Panc1 (cell line): ENCODE results near the gene NANOGP8. TPM values are rescaled to one million over a fixed set of nuclear protein-coding genes. Genes with fewer than 3 reads are reported as not detected.

Experiments used
- ATAC-seq: fragments of 200-7000 bp; cut with Tn5 transposase; 2 replicates; pipeline ENCODE4 v1.9.1; 2020; ENCODE audit warnings: mild to moderate bottlenecking, moderate library complexity
- BruUV-seq: library from RNA; stranded (reverse); fragments of 400-500 nt; replicated peaks from 2 replicates; lab custom pipeline; 2021; lab: Mats Ljungman, UMichigan
- CTCF ChIA-PET: fragments of 300-600 bp; sonication (Branson Sonifier 250); formaldehyde crosslinking; loops from one replicate; lab custom pipeline; 2022; ENCODE audit warnings: antibody characterized with exemption; lab: Charles Lee
- POLR2A ChIA-PET: fragments of 300-600 bp; sonication (Branson Sonifier 250); formaldehyde crosslinking; loops from one replicate; lab custom pipeline; 2022; ENCODE audit warnings: antibody characterized with exemption; lab: Charles Lee
- DNase-seq: peaks from one replicate; pipeline ENCODE4 v3.0.0-alpha.2; 2010; ENCODE audit warnings: low read depth, low spot score
- H3K27ac ChIP-seq: 2 replicates; pipeline ENCODE4 v1.5.1; 2011; ENCODE audit warnings: mild to moderate bottlenecking, low read length, inconsistent platforms
- H3K27me3 ChIP-seq: fragments of 200-500 bp; sonication (Bioruptor generic); 2 replicates; pipeline ENCODE4 v1.6.0; 2014; ENCODE audit warnings: low read length, inconsistent platforms; ENCODE audit not compliant: control insufficient read depth, insufficient read depth
- H3K36me3 ChIP-seq: fragments of 200-500 bp; sonication (Bioruptor generic); 2 replicates; pipeline ENCODE4 v1.5.1; 2014; ENCODE audit warnings: inconsistent platforms, mild to moderate bottlenecking, low read length, moderate library complexity; ENCODE audit not compliant: control insufficient read depth, insufficient read depth
- H3K4me1 ChIP-seq: 2 replicates; pipeline ENCODE4 v1.5.1; 2011; ENCODE audit warnings: inconsistent platforms, mild to moderate bottlenecking, low read length, moderate library complexity; ENCODE audit not compliant: control insufficient read depth, insufficient read depth
- H3K4me3 ChIP-seq, 2 experiments: 2 replicates each; pipeline ENCODE4 v1.5.1; 2011 to 2012; ENCODE audit warnings: low read depth in 2 of 2, low read length in 2 of 2, mild to moderate bottlenecking in 2 of 2, inconsistent platforms in 1 of 2, moderate library complexity in 1 of 2
- H3K9me3 ChIP-seq: fragments of 200-500 bp; sonication (Bioruptor generic); 2 replicates; pipeline ENCODE4 v1.5.1; 2014; ENCODE audit warnings: low read depth, mild to moderate bottlenecking, inconsistent platforms, low read length, moderate library complexity; ENCODE audit not compliant: control insufficient read depth, insufficient read depth
- POLR2AphosphoS5 ChIP-seq: IDR thresholded peaks from 2 replicates; pipeline ENCODE4 v1.6.1; 2012; ENCODE audit warnings: mild to moderate bottlenecking, low read depth, low read length, moderate library complexity
- REST ChIP-seq, 2 experiments: IDR thresholded peaks; 2 replicates each; pipeline ENCODE4 v1.6.1; 2011 to 2012; ENCODE audit warnings: low read depth in 2 of 2, control low read depth in 1 of 2, low read length in 1 of 2, mild to moderate bottlenecking in 1 of 2, moderate library complexity in 1 of 2; ENCODE audit not compliant: insufficient read depth in 1 of 2
- SIN3A ChIP-seq: IDR thresholded peaks from 2 replicates; pipeline ENCODE4 v1.6.1; 2012; ENCODE audit warnings: low read depth, mild to moderate bottlenecking, low read length, moderate library complexity, borderline replicate concordance; ENCODE audit not compliant: insufficient read depth
- TCF7L2 ChIP-seq: IDR thresholded peaks from 2 replicates; pipeline ENCODE4 v1.6.1; 2011; ENCODE audit warnings: mild to moderate bottlenecking, low read depth, low read length, inconsistent platforms
- in situ Hi-C: cut with HindIII; loops from 2 replicates; pipeline ENCODE4 v1.10.0; 2016; ENCODE audit warnings: low sequenced_read_pairs, low pct_unique_long_range_greater_than_20kb
- intact Hi-C: fragments of 100-400 bp; cut with micrococcal nuclease; formaldehyde crosslinking; loops from one replicate; pipeline ENCODE4 v1.10.0; 2022; ENCODE audit not compliant: unreplicated experiment
- total RNA-seq: library from RNA; stranded (reverse); gene quantifications from one replicate; pipeline ENCODE4 v1.2.1, GENCODE V29; 2021; ENCODE audit not compliant: unreplicated experiment
- TF ChIP-seq, protein P1 (sequence below): fragments of 450-650 bp; IDR thresholded peaks from 2 replicates; pipeline ENCODE4 v1.5.1; 2017; ENCODE audit warnings: mild to moderate bottlenecking

Gene NANOGP8
- total RNA-seq, 1 experiment from 2014 or later, result not detected

DNA sequence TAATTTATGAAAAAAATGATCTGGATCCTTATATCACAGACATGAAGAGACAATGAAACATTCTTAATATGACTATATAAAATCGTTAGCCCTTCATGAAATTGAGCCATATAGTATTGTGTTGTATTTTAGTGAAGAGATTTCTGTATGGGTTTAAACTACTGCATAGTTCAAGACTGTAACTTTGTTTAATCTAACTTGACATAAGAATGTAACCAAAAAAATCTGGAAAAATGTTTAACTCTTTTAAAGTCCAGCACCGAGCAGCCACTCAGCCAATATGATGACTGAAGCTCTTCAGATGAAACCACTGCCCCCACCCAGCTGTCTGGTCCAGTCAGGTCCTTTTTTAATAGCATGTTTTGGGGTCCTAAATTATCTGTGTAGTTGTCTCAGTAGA is 4.9 kb downstream of the NANOGP8 start:
- H3K27ac ChIP-seq, result no peak overlapping the region
- DNase-seq, result no peak
- no peaks in the 10 kb centered on the region for H3K36me3 ChIP-seq
- ChIA-PET CTCF (interaction anchor here (1.0 kb wide), 1 partner anchor 365 kb away, joined by 3 read pairs; no protein-coding TSS in a partner anchor), POLR2A (interaction anchor here (0.6 kb wide), 1 partner anchor 96 kb away, joined by 5 read pairs; no protein-coding TSS in a partner anchor)
- H3K27me3 ChIP-seq, result no peaks in the 10 kb centered on the region
- no peak for TF ChIP-seq POLR2AphosphoS5
- TF ChIP-seq, protein P1, sequence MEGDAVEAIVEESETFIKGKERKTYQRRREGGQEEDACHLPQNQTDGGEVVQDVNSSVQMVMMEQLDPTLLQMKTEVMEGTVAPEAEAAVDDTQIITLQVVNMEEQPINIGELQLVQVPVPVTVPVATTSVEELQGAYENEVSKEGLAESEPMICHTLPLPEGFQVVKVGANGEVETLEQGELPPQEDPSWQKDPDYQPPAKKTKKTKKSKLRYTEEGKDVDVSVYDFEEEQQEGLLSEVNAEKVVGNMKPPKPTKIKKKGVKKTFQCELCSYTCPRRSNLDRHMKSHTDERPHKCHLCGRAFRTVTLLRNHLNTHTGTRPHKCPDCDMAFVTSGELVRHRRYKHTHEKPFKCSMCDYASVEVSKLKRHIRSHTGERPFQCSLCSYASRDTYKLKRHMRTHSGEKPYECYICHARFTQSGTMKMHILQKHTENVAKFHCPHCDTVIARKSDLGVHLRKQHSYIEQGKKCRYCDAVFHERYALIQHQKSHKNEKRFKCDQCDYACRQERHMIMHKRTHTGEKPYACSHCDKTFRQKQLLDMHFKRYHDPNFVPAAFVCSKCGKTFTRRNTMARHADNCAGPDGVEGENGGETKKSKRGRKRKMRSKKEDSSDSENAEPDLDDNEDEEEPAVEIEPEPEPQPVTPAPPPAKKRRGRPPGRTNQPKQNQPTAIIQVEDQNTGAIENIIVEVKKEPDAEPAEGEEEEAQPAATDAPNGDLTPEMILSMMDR, result no peak
- TF ChIP-seq TCF7L2, result no peak
- TF ChIP-seq SIN3A, result no peak
- no peak for TF ChIP-seq REST (IDR thresholded peaks at IDR 0.05; ENCODE audit: insufficient read depth in 1 of 2, low read depth in 2 of 2, low read length in 1 of 2)
- intact Hi-C loops, result no loop called here
- no peaks in the 10 kb centered on the region for H3K9me3 ChIP-seq
- in situ Hi-C loops, result no loop called here
- no TSS peak for BruUV-seq
- H3K4me1 ChIP-seq, result no peaks in the 10 kb centered on the region
- ATAC-seq, result no peak
- no peak overlapping the region for H3K4me3 ChIP-seq

- ATAC-seq, result peak; percentile 77
- no peaks in the 10 kb centered on the region for H3K27me3 ChIP-seq
- H3K4me3 ChIP-seq, result no peak overlapping the region
- ChIA-PET CTCF (interaction anchor here (0.9 to 1.3 kb wide), 3 partner anchors 201 to 368 kb away, joined by 3 to 6 read pairs (median 3); no protein-coding TSS in a partner anchor), POLR2A (no interaction called here)
- in situ Hi-C loops, result no loop called here
- DNase-seq, result peak; percentile 47
- H3K9me3 ChIP-seq, result no peaks in the 10 kb centered on the region
- no peaks in the 10 kb centered on the region for H3K4me1 ChIP-seq
- H3K27ac ChIP-seq, result no peak overlapping the region
- TF ChIP-seq POLR2AphosphoS5, result no peak
- TF ChIP-seq, protein P1, result peak; percentile 88
- no peak for TF ChIP-seq SIN3A
- intact Hi-C loops, result loop anchor here (1.0 to 2.0 kb wide), 2 partner anchors 210 to 366 kb away; no protein-coding TSS in a partner anchor
- no peaks in the 10 kb centered on the region for H3K36me3 ChIP-seq
- no TSS peak for BruUV-seq
These were observed 6.7 kb downstream of the NANOGP8 start for GRCh38 chr15:35078221-35078915.
